Heart left ventricle (tissue), 16 donors: Measurements from ENCODE around the gene SMIM44. TPM values are rescaled to one million over a fixed set of nuclear protein-coding genes. Genes with fewer than 3 reads are reported as not detected.

Source experiments
- ATAC-seq, 4 donors: fragments of 200-7000 bp; cut with Tn5 transposase; one replicate each; pipeline ENCODE4 v1.9.1; 2020 to 2022; ENCODE audit warnings: moderate library complexity in 4 of 4, mild to moderate bottlenecking in 3 of 4, moderate number of reproducible peaks in 1 of 4
- DNase-seq, 5 donors: peaks; one replicate each; pipeline ENCODE4 v3.0.0-alpha.2; 2020
- H3K27ac ChIP-seq, 12 donors: fragments of 200-600 bp; sonication (generic) in 4 of 12; one replicate each; pipeline versions ENCODE4 v1.5.0 to v1.8.0; 2016 to 2022; ENCODE audit warnings: mild to moderate bottlenecking in 2 of 12
- H3K27me3 ChIP-seq, 9 donors: fragments of 200-600 bp; sonication (generic) in 2 of 9; one replicate each; pipeline versions ENCODE4 v1.5.1 to v1.8.0; 2016 to 2022; ENCODE audit warnings: mild to moderate bottlenecking in 3 of 9
- H3K36me3 ChIP-seq, 9 donors: fragments of 200-600 bp; sonication (generic) in 2 of 9; one replicate each; pipeline versions ENCODE4 v1.5.0 to v1.8.0; 2018 to 2022; ENCODE audit warnings: mild to moderate bottlenecking in 2 of 9
- H3K4me1 ChIP-seq, 12 donors: fragments of 200-600 bp; sonication (generic) in 4 of 12; one replicate each; pipeline versions ENCODE4 v1.5.0 to v1.8.0; 2016 to 2022; ENCODE audit warnings: mild to moderate bottlenecking in 3 of 12
- H3K4me3 ChIP-seq, 12 donors: fragments of 200-600 bp; sonication (generic) in 4 of 12; one replicate each; pipeline versions ENCODE4 v1.5.0 to v1.8.0; 2017 to 2022; ENCODE audit warnings: mild to moderate bottlenecking in 9 of 12, moderate library complexity in 4 of 12
- H3K9me3 ChIP-seq, 12 donors: fragments of 200-600 bp; sonication (generic) in 4 of 12; one replicate each; pipeline versions ENCODE4 v1.5.0 to v1.8.0; 2016 to 2022; ENCODE audit warnings: mild to moderate bottlenecking in 1 of 12
- CTCF ChIP-seq, 12 donors: fragments of 200-600 bp; sonication (generic) in 4 of 12; IDR thresholded peaks; one replicate each; pipeline versions ENCODE4 v1.5.0 to v1.8.0; 2018 to 2022; ENCODE audit warnings: antibody characterized with exemption in 12 of 12, mild to moderate bottlenecking in 5 of 12
- POLR2A ChIP-seq, 2 donors: fragments of 450-650 bp; IDR thresholded peaks; one replicate each; pipeline ENCODE4 v1.6.1; 2017; ENCODE audit warnings: antibody characterized with exemption in 2 of 2, mild to moderate bottlenecking in 2 of 2, moderate library complexity in 2 of 2
- WGBS, 4 donors: extraction: QIAGEN DNeasy Blood & Tissue Kit in 2 of 4; methylation state at CpG; one replicate each; pipeline versions ENCODE4 v1.1.5 to v1.1.7; 2013 to 2018; 5-methylcytosine and 5-hydroxymethylcytosine counted together
- intact Hi-C, 10 donors: fragments of 100-400 bp; cut with DNase I; formaldehyde crosslinking; loops; one replicate each; pipeline versions ENCODE4 v1.11.1 to v1.14.2; 2022
- polyA plus RNA-seq, 2 donors: library from polyadenylated mRNA; stranded (reverse); fragments of 200-250 nt; gene quantifications; one replicate each; pipeline ENCODE4 v1.2.3, GENCODE V29; 2013
- total RNA-seq, 9 donors: library from RNA; depleted of rRNA in 2 of 9; stranded (reverse); fragments of >200 nt in 2 of 9; fragmentation: NEBNext Ultra II Directional in 3 of 9; extraction: Animal tissue kit (Norgen Biotek cat#: 25700) in 3 of 9; gene quantifications; one replicate each; pipeline versions ENCODE4 v1.1.0 to v1.2.4, GENCODE V29; 2016 to 2023
- donor health status: ischemic (EF 13 %, LVEDD 7.1; RV severe dilation, severe dysfunction).
- donor health status: healthy with polysubstance abuse.
- donor health status: DM: no; HTN: yes; CAD: no.
- donor health status: DM: no; HTN: no; CAD: no.
- donor health status: ischemic (EF 25% LVEDD 6.9; RV normal size, moderate dysfunction).
- donor health status: ischemic (EF 25% LVEDD 5.7; RV mildly dilated, moderate dysfunction).
- donor health status: healthy.
- donor health status: DM: yes; HTN: yes; CAD: no.
- donor health status: ischemic (EF 35%, LVEDD 5.7; RV mildly dilated, moderate dysfunction).
- donor health status: nonischemic (EF 11% LVEDD 7.7; RV severe dilation, severe dysfunction).
- donor health status: DM: yes; HTN: yes; CAD: no.
- donor health status: PGD.
- donor health status: ischemic (EF 29% LVEDD 5.4; RV normal size, mild dysfunction).
- donor health status: nonischemic (EF 23%, LVEDD 6.1; RV moderate dilation, normal function).

The SMIM44 gene
- total and polyA plus RNA-seq, 11 donors = not detected

GRCh38 chr19:3524078-3524842 is 41.0 kb upstream of the SMIM44 start:
- Histone ChIP-seq H3K27ac (no peak overlapping the region), H3K4me1 (peaks cover 0 to 10% (median 0%) of the 10 kb centered on the region in 12 donors), H3K27me3 (no peaks in the 10 kb centered on the region), H3K36me3 (peaks cover 0 to 85% (median 53%) of the 10 kb centered on the region in 9 donors), H3K4me3 (no peak overlapping the region), H3K9me3 (no peaks in the 10 kb centered on the region)
- intact Hi-C loops = no loop called here
- TF ChIP-seq CTCF (IDR thresholded peaks at IDR 0.05) = no peak
- TF ChIP-seq POLR2A (IDR thresholded peaks at IDR 0.05) = no peak
- ATAC-seq (no peak), DNase-seq (no peak)
- WGBS, 4 donors = 93 to 94% (median 93%) methylated on average over 28 to 33 of the region's 33 CpGs

GRCh38 chr19:3523361-3524077 is 40.3 kb upstream of the SMIM44 start:
- WGBS, 4 donors = 87 to 94% (median 92%) methylated on average over 11 to 21 of the region's 21 CpGs
- ATAC-seq (no peak), DNase-seq (no peak)
- intact Hi-C loops = no loop called here
- Histone ChIP-seq H3K27ac (no peak overlapping the region), H3K27me3 (no peaks in the 10 kb centered on the region), H3K9me3 (no peaks in the 10 kb centered on the region), H3K4me1 (peaks cover 0 to 10% (median 0%) of the 10 kb centered on the region in 12 donors), H3K4me3 (no peak overlapping the region), H3K36me3 (peaks cover 0 to 90% (median 53%) of the 10 kb centered on the region in 9 donors)
- no peak for TF ChIP-seq CTCF (IDR thresholded peaks at IDR 0.05)
- no peak for TF ChIP-seq POLR2A (IDR thresholded peaks at IDR 0.05)

GRCh38 chr19:3522421-3523360 is 39.5 kb upstream of the SMIM44 start:
- ATAC-seq (no peak), DNase-seq (no peak)
- no peak overlapping the region for H3K27ac ChIP-seq
- peaks cover 0 to 83% (median 47%) of the 10 kb centered on the region in 9 donors for H3K36me3 ChIP-seq
- H3K9me3 ChIP-seq = no peaks in the 10 kb centered on the region
- TF ChIP-seq POLR2A (IDR thresholded peaks at IDR 0.05) (no peak), CTCF (IDR thresholded peaks at IDR 0.05) (no peak)
- peaks cover 0 to 10% (median 0%) of the 10 kb centered on the region in 12 donors for H3K4me1 ChIP-seq
- H3K27me3 ChIP-seq = no peaks in the 10 kb centered on the region
- 92 to 96% (median 94%) methylated on average over 31 to 40 of the region's 40 CpGs for WGBS, 4 donors
- intact Hi-C loops = no loop called here
- H3K4me3 ChIP-seq = no peak overlapping the region
